Keratinocyte (primary cell): Measurements from ENCODE around the gene PPP4R4. TPM values are rescaled to one million over a fixed set of nuclear protein-coding genes. Genes with fewer than 3 reads are reported as not detected.
A peak's percentile ranks its signal among the peaks of the same experiment; 100 is the strongest.

Experiments used
- DNase-seq: peaks from one replicate; pipeline ENCODE4 v3.0.0-alpha.2; 2011; ENCODE audit warnings: low read depth, missing footprints, low spot score
- FAIRE-seq: peaks from 2 replicates; lab custom pipeline; 2011; peaks lifted over from hg19 to GRCh38; lab: Jason Lieb, UNC
- H2AFZ ChIP-seq: 2 replicates; pipeline ENCODE4 v1.6.0; 2012; ENCODE audit warnings: low read length, control low read depth, inconsistent platforms; ENCODE audit not compliant: control insufficient read depth
- H3K27ac ChIP-seq: 2 replicates; pipeline ENCODE4 v1.5.1; 2011; ENCODE audit warnings: low read length; ENCODE audit not compliant: control insufficient read depth, insufficient read depth
- H3K27me3 ChIP-seq: 3 replicates; pipeline ENCODE4 v1.6.0; 2011; ENCODE audit warnings: low read length; ENCODE audit not compliant: control insufficient read depth, insufficient read depth; ENCODE audit errors: extremely low read depth
- H3K36me3 ChIP-seq, 2 experiments: 2 replicates in 1 of 2; 3 replicates in 1 of 2; pipeline ENCODE4 v1.5.1; 2011; ENCODE audit warnings: low read length in 2 of 2, mild to moderate bottlenecking in 1 of 2; ENCODE audit not compliant: control insufficient read depth in 2 of 2, insufficient read depth in 2 of 2; ENCODE audit errors: extremely low read depth in 1 of 2
- H3K4me1 ChIP-seq: 3 replicates; pipeline ENCODE4 v1.5.1; 2011; ENCODE audit warnings: low read length; ENCODE audit not compliant: control insufficient read depth, insufficient read depth; ENCODE audit errors: extremely low read depth
- H3K4me2 ChIP-seq: 3 replicates; pipeline ENCODE4 v1.6.0; 2011; ENCODE audit warnings: low read depth, low read length; ENCODE audit not compliant: control insufficient read depth, insufficient read depth; ENCODE audit errors: extremely low read depth
- H3K4me3 ChIP-seq, 3 experiments: fragments of 200-600 bp in 1 of 3; sonication (generic) in 1 of 3; 2 replicates in 2 of 3; 3 replicates in 1 of 3; pipeline ENCODE4 v1.5.1; 2011 to 2016; ENCODE audit warnings: low read length in 3 of 3, mild to moderate bottlenecking in 3 of 3, control low read depth in 2 of 3, inconsistent platforms in 1 of 3, low read depth in 1 of 3, mixed read lengths in 1 of 3, mixed run types in 1 of 3, moderate library complexity in 1 of 3; ENCODE audit not compliant: control insufficient read depth in 2 of 3, insufficient read depth in 2 of 3; ENCODE audit errors: extremely low read depth in 1 of 3
- H3K79me2 ChIP-seq: 2 replicates; pipeline ENCODE4 v1.6.0; 2012; ENCODE audit warnings: low read length; ENCODE audit not compliant: control insufficient read depth, insufficient read depth
- H3K9ac ChIP-seq: 3 replicates; pipeline ENCODE4 v1.6.0; 2011; ENCODE audit warnings: low read length; ENCODE audit not compliant: control insufficient read depth, insufficient read depth; ENCODE audit errors: extremely low read depth
- H3K9me1 ChIP-seq: 3 replicates; pipeline ENCODE4 v1.6.0; 2011; ENCODE audit warnings: low read length; ENCODE audit not compliant: control insufficient read depth, insufficient read depth; ENCODE audit errors: extremely low read depth
- H3K9me3 ChIP-seq: 2 replicates; pipeline ENCODE4 v1.5.1; 2012; ENCODE audit warnings: low read depth, low read length; ENCODE audit not compliant: control insufficient read depth
- H4K20me1 ChIP-seq: 3 replicates; pipeline ENCODE4 v1.6.0; 2011; ENCODE audit warnings: low read length; ENCODE audit not compliant: control insufficient read depth, insufficient read depth; ENCODE audit errors: extremely low read depth
- CTCF ChIP-seq, 3 experiments: IDR thresholded peaks in 1 of 3; conservative IDR thresholded peaks in 1 of 3; optimal IDR thresholded peaks in 1 of 3; 2 replicates in 2 of 3; 3 replicates in 1 of 3; pipeline versions ENCODE3 to v1.5.1; 2011; ENCODE audit warnings: low read length in 3 of 3, mild to moderate bottlenecking in 3 of 3, moderate library complexity in 2 of 3, control low read depth in 1 of 3, inconsistent platforms in 1 of 3; ENCODE audit not compliant: insufficient read depth in 2 of 3; ENCODE audit errors: extremely low read depth in 1 of 3
- EZH2 ChIP-seq: IDR thresholded peaks from one replicate; pipeline ENCODE4 v1.6.1; 2012; ENCODE audit warnings: inconsistent platforms, mild to moderate bottlenecking, low read length, moderate library complexity
- dilution Hi-C: fragments of 300-500 bp; cut with MboI; formaldehyde crosslinking; loops from one replicate; pipeline ENCODE4 v1.7.0; 2020; ENCODE audit warnings: low sequenced_read_pairs; ENCODE audit not compliant: extremely low pct_ligation_motif_present
- polyA plus RNA-seq, 5 experiments: library from polyadenylated mRNA; depleted of rRNA in 3 of 5; stranded (reverse) in 3 of 5; stranded (forward) in 1 of 5; unstranded in 1 of 5; fragments of >200 nt; gene quantifications; 1 replicate in 1 of 5; 2 replicates in 3 of 5; 3 replicates in 1 of 5; pipeline versions ENCODE4 v1.2.1 to v1.2.3, GENCODE V29; 2011 to 2012; ENCODE audit warnings: missing spikeins in 2 of 5, low read depth in 1 of 5, low replicate concordance in 1 of 5

PPP4R4 gene
- polyA plus RNA-seq, 1 donor (not counting 4 experiments of a cell fraction or from before 2014, with no cell fraction given) = 9.0 TPM

- H3K4me3 ChIP-seq = no peak overlapping the region
- H3K4me1 ChIP-seq = peaks cover 19% of the 10 kb centered on the region
- no peaks in the 10 kb centered on the region for H3K36me3 ChIP-seq
- no peaks in the 10 kb centered on the region for H4K20me1 ChIP-seq
- peak; percentile 17 for FAIRE-seq
- H3K9me3 ChIP-seq = no peaks in the 10 kb centered on the region
- no peak overlapping the region for H3K4me2 ChIP-seq
- dilution Hi-C loops = no loop called here
- no peak for DNase-seq
- no peak overlapping the region for H3K27ac ChIP-seq
- H3K27me3 ChIP-seq = no peaks in the 10 kb centered on the region
- H2AFZ ChIP-seq = no peak overlapping the region
- H3K79me2 ChIP-seq = peaks cover 2% of the 10 kb centered on the region
- TF ChIP-seq CTCF (optimal IDR thresholded peaks at IDR 0.05 in 1 of 3, IDR thresholded peaks at IDR 0.05 in 1 of 3, conservative IDR thresholded peaks at IDR 0.05 in 1 of 3; ENCODE audit: extremely low read depth in 1 of 3, insufficient read depth in 2 of 3, low read length in 3 of 3) (no peak), EZH2 (no peak)
- no peak overlapping the region for H3K9ac ChIP-seq
- H3K9me1 ChIP-seq = no peaks in the 10 kb centered on the region
These were observed 4.0 kb upstream of the PPP4R4 start for GRCh38 chr14:94170136-94170535.

- Histone ChIP-seq H3K9me1 (no peaks in the 10 kb centered on the region), H3K9ac (peak overlapping the region; percentile 39), H3K9me3 (no peaks in the 10 kb centered on the region), H3K4me3 (peak overlapping the region in 1 of 3 experiments; percentile 23), H3K27ac (peak overlapping the region; percentile 50), H4K20me1 (no peaks in the 10 kb centered on the region), H3K27me3 (no peaks in the 10 kb centered on the region), H3K36me3 (no peaks in the 10 kb centered on the region), H3K79me2 (peaks cover 2% of the 10 kb centered on the region), H2AFZ (peak overlapping the region; percentile 47), H3K4me2 (peak overlapping the region; percentile 69), H3K4me1 (peaks cover 19% of the 10 kb centered on the region)
- FAIRE-seq = peak; percentile 61
- TF ChIP-seq EZH2 (no peak), CTCF (optimal IDR thresholded peaks at IDR 0.05 in 1 of 3, IDR thresholded peaks at IDR 0.05 in 1 of 3, conservative IDR thresholded peaks at IDR 0.05 in 1 of 3; ENCODE audit: extremely low read depth in 1 of 3, insufficient read depth in 2 of 3, low read length in 3 of 3) (no peak)
- dilution Hi-C loops = no loop called here
- DNase-seq = peak; percentile 26
These were observed 2.9 kb upstream of the PPP4R4 start for GRCh38 chr14:94171208-94171607.
